ENCODE results near the gene CSRNP3. TPM values are rescaled to one million over a fixed set of nuclear protein-coding genes. Genes with fewer than 3 reads are reported as not detected.

Gene CSRNP3
- total RNA-seq, 4 donors from 2014 or later: 0.51 to 2.4 (median 1.1) TPM

GRCh38 chr2:165675551-165675968, 206.1 kb downstream of the CSRNP3 start:
- TF ChIP-seq CTCF (IDR thresholded peaks at IDR 0.05; ENCODE audit: low read depth): no peak

GRCh38 chr2:165678882-165679281, 209.4 kb downstream of the CSRNP3 start:
- TF ChIP-seq CTCF (IDR thresholded peaks at IDR 0.05; ENCODE audit: low read depth): no peak

GRCh38 chr2:165679621-165680020, 210.1 kb downstream of the CSRNP3 start:
- no peak for TF ChIP-seq CTCF (IDR thresholded peaks at IDR 0.05; ENCODE audit: low read depth)

GRCh38 chr2:165681841-165682240, 212.3 kb downstream of the CSRNP3 start:
- no peak for TF ChIP-seq CTCF (IDR thresholded peaks at IDR 0.05; ENCODE audit: low read depth)

GRCh38 chr2:165682546-165682945, 213.0 kb downstream of the CSRNP3 start:
- no peak for TF ChIP-seq CTCF (IDR thresholded peaks at IDR 0.05; ENCODE audit: low read depth)

- no peak for TF ChIP-seq CTCF (IDR thresholded peaks at IDR 0.05; ENCODE audit: low read depth)
Measured at GRCh38 chr2:165686800-165687199, 217.3 kb downstream of the CSRNP3 start.

- no peak for TF ChIP-seq CTCF (IDR thresholded peaks at IDR 0.05; ENCODE audit: low read depth)
Measured at GRCh38 chr2:165687426-165688002, 218.0 kb downstream of the CSRNP3 start.
